Measurements from ENCODE around the gene GRPR. TPM values are rescaled to one million over a fixed set of nuclear protein-coding genes. Genes with fewer than 3 reads are reported as not detected.

GRPR gene
- polyA plus RNA-seq, 3 donors, result 0.20 to 0.38 (median 0.30) TPM

Other genes with a start within 250 kb of the GRPR start
- gene MAGEB17, start 43.9 kb downstream of the GRPR start, polyA plus RNA-seq (ENCODE audit: insufficient read length in 3 of 3), result under 1 TPM in 1 of 3 donors, not detected in 2; 0.14 TPM

Data from renal cortex interstitium (tissue), 3 donors.